GM18951 (cell line): ENCODE results near the gene NT5C2.

Source experiments
- POLR2A ChIP-seq: IDR thresholded peaks from 4 replicates; pipeline ENCODE4 v1.6.1; 2011; ENCODE audit warnings: mild to moderate bottlenecking; ENCODE audit not compliant: insufficient read length, insufficient read depth; ENCODE audit errors: extremely low read depth
- in situ Hi-C: fragments of 300-500 bp; cut with MboI; formaldehyde crosslinking; loops from one replicate; pipeline ENCODE4 v1.12.0; 2022; ENCODE audit warnings: low sequenced_read_pairs, mixed read lengths, inconsistent platforms; ENCODE audit not compliant: unreplicated experiment

NT5C2 gene

GRCh38 chr10:103111031-103111917 lies 81.8 kb downstream of the NT5C2 start:
- in situ Hi-C loops, result no loop called here
- no peak for TF ChIP-seq POLR2A

- in situ Hi-C loops, result no loop called here
- no peak for TF ChIP-seq POLR2A
These were observed 82.7 kb downstream of the NT5C2 start for GRCh38 chr10:103110407-103110806.

GRCh38 chr10:103109821-103110220 lies 83.3 kb downstream of the NT5C2 start:
- no peak for TF ChIP-seq POLR2A
- in situ Hi-C loops, result no loop called here

GRCh38 chr10:103106539-103106938 lies 86.5 kb downstream of the NT5C2 start:
- in situ Hi-C loops, result no loop called here
- TF ChIP-seq POLR2A, result no peak

- in situ Hi-C loops, result no loop called here
- TF ChIP-seq POLR2A, result no peak
These were observed 87.6 kb downstream of the NT5C2 start for GRCh38 chr10:103105462-103105861.

GRCh38 chr10:103104721-103105120 lies 88.4 kb downstream of the NT5C2 start:
- in situ Hi-C loops, result no loop called here
- TF ChIP-seq POLR2A, result no peak

GRCh38 chr10:103103989-103104388 lies 89.1 kb downstream of the NT5C2 start:
- in situ Hi-C loops, result no loop called here
- TF ChIP-seq POLR2A, result no peak

GRCh38 chr10:103102195-103102594 lies 90.9 kb downstream of the NT5C2 start:
- in situ Hi-C loops, result no loop called here
- TF ChIP-seq POLR2A, result no peak

GRCh38 chr10:103100620-103101019 lies 92.5 kb downstream of the NT5C2 start:
- in situ Hi-C loops, result no loop called here
- no peak for TF ChIP-seq POLR2A

GRCh38 chr10:103098240-103098639 lies 94.8 kb downstream of the NT5C2 start:
- in situ Hi-C loops, result no loop called here
- TF ChIP-seq POLR2A, result no peak

GRCh38 chr10:103096130-103096529 lies 96.9 kb downstream of the NT5C2 start:
- in situ Hi-C loops, result no loop called here
- no peak for TF ChIP-seq POLR2A

- in situ Hi-C loops, result no loop called here
- no peak for TF ChIP-seq POLR2A
These were observed 98.1 kb downstream of the NT5C2 start for GRCh38 chr10:103095005-103095404.

GRCh38 chr10:103090911-103091310 lies 102.2 kb downstream of the NT5C2 start:
- TF ChIP-seq POLR2A, result no peak
- in situ Hi-C loops, result no loop called here

- TF ChIP-seq POLR2A, result no peak
- in situ Hi-C loops, result no loop called here
These were observed 103.6 kb downstream of the NT5C2 start for GRCh38 chr10:103089493-103089892.
